Measurements from ENCODE around the gene SLC29A4. TPM values are rescaled to one million over a fixed set of nuclear protein-coding genes. Genes with fewer than 3 reads are reported as not detected.

The SLC29A4 gene
- polyA plus RNA-seq, 3 donors, result 0.21 to 0.29 (median 0.26) TPM

- Mint-ChIP-seq H3K27me3 (ENCODE audit: low read depth in 3 of 3) (peaks cover 0 to 1% (median 0%) of the 10 kb centered on the region in 3 donors), H3K4me1 (no peaks in the 10 kb centered on the region), H3K4me3 (no peak overlapping the region), H3K9me3 (no peaks in the 10 kb centered on the region), H3K27ac (peak overlapping the region in 2 of 7 donors; percentile 30 to 40), H3K36me3 (peaks cover 64 to 99% of the 10 kb centered on the region in 2 donors)
- H3K27ac ChIP-seq (ENCODE audit: low read depth in 1 of 2, low read length in 2 of 2), result no peak overlapping the region
- peaks cover 77% of the 10 kb centered on the region for H3K79me2 ChIP-seq (ENCODE audit: insufficient read depth, low read length)
- DNase-seq, result no peak
- no peak for TF ChIP-seq CTCF (IDR thresholded peaks at IDR 0.05)
- H3K27me3 ChIP-seq (ENCODE audit: control insufficient read depth in 2 of 2, insufficient read depth in 2 of 2, low read length in 2 of 2), result no peaks in the 10 kb centered on the region
- intact Hi-C loops (cut with micrococcal nuclease), result no loop called here
- no peak overlapping the region for H3K9ac ChIP-seq (ENCODE audit: insufficient read depth, low read length, poor library complexity, severe bottlenecking)
- H3K4me1 ChIP-seq (ENCODE audit: control insufficient read depth in 1 of 2, insufficient read depth in 2 of 2, low read length in 2 of 2), result no peaks in the 10 kb centered on the region
- WGBS (ENCODE audit: insufficient coverage), result 99% methylated on average over 11 of the region's 23 CpGs
- H3K4me2 ChIP-seq (replicated peaks; ENCODE audit: extremely low read depth, low read length, poor library complexity, severe bottlenecking), result no peak overlapping the region
- no peaks in the 10 kb centered on the region for H3K9me3 ChIP-seq (replicated peaks in 1 of 2; ENCODE audit: control insufficient read depth in 1 of 2, insufficient read depth in 1 of 2, low read length in 2 of 2)
- peaks cover 98% of the 10 kb centered on the region for H4K20me1 ChIP-seq (ENCODE audit: insufficient read depth, low read length)
- no peak overlapping the region for H2AFZ ChIP-seq (ENCODE audit: insufficient read depth, low read depth, low read length, poor library complexity, severe bottlenecking)
- no peak overlapping the region for H3K4me3 ChIP-seq (replicated peaks in 1 of 3; ENCODE audit: low read depth in 2 of 3, low read length in 3 of 3)
- H3K36me3 ChIP-seq (replicated peaks in 1 of 2; ENCODE audit: control insufficient read depth in 1 of 2, insufficient read depth in 2 of 2, low read length in 2 of 2), result peaks cover 90 to 91% of the 10 kb centered on the region in 2 donors
Observed at GRCh38 chr7:5350600-5351385, 68.0 kb downstream of the SLC29A4 start.

- WGBS (ENCODE audit: insufficient coverage), result 94% methylated on average over 30 of the region's 35 CpGs
- Histone ChIP-seq H3K27me3 (ENCODE audit: control insufficient read depth in 2 of 2, insufficient read depth in 2 of 2, low read length in 2 of 2) (no peaks in the 10 kb centered on the region), H3K9ac (ENCODE audit: insufficient read depth, low read length, poor library complexity, severe bottlenecking) (no peak overlapping the region), H3K4me3 (replicated peaks in 1 of 3; ENCODE audit: low read depth in 2 of 3, low read length in 3 of 3) (no peak overlapping the region), H3K27ac (ENCODE audit: low read depth in 1 of 2, low read length in 2 of 2) (peak overlapping the region in 1 of 2 donors; percentile 41), H4K20me1 (ENCODE audit: insufficient read depth, low read length) (peaks cover 98% of the 10 kb centered on the region), H3K4me2 (replicated peaks; ENCODE audit: extremely low read depth, low read length, poor library complexity, severe bottlenecking) (no peak overlapping the region), H3K9me3 (replicated peaks in 1 of 2; ENCODE audit: control insufficient read depth in 1 of 2, insufficient read depth in 1 of 2, low read length in 2 of 2) (no peaks in the 10 kb centered on the region), H2AFZ (ENCODE audit: insufficient read depth, low read depth, low read length, poor library complexity, severe bottlenecking) (no peak overlapping the region), H3K4me1 (ENCODE audit: control insufficient read depth in 1 of 2, insufficient read depth in 2 of 2, low read length in 2 of 2) (no peaks in the 10 kb centered on the region), H3K36me3 (replicated peaks in 1 of 2; ENCODE audit: control insufficient read depth in 1 of 2, insufficient read depth in 2 of 2, low read length in 2 of 2) (peaks cover 90 to 91% of the 10 kb centered on the region in 2 donors), H3K79me2 (ENCODE audit: insufficient read depth, low read length) (peaks cover 78% of the 10 kb centered on the region)
- no peak for TF ChIP-seq CTCF (IDR thresholded peaks at IDR 0.05)
- Mint-ChIP-seq H3K36me3 (peaks cover 66 to 99% of the 10 kb centered on the region in 2 donors), H3K27ac (peak overlapping the region in 2 of 7 donors; percentile 32 to 51), H3K27me3 (ENCODE audit: low read depth in 3 of 3) (no peaks in the 10 kb centered on the region), H3K4me1 (no peaks in the 10 kb centered on the region), H3K4me3 (no peak overlapping the region), H3K9me3 (no peaks in the 10 kb centered on the region)
- DNase-seq, result no peak
- intact Hi-C loops (cut with micrococcal nuclease), result no loop called here
Observed at GRCh38 chr7:5351507-5352265, 68.9 kb downstream of the SLC29A4 start.
